Tibial artery (tissue), 4 donors: ENCODE data around the gene PRKD1.

Experiments
- DNase-seq, 2 donors: peaks; one replicate each; pipeline ENCODE4 v3.0.0-alpha.2; 2019
- H3K27ac ChIP-seq, 2 donors: fragments of 200-600 bp; sonication (generic) in 1 of 2; 1 replicate in 1 of 2; 2 replicates in 1 of 2; pipeline ENCODE4 v1.5.1; 2018 to 2019; ENCODE audit warnings: mild to moderate bottlenecking in 1 of 2
- H3K27me3 ChIP-seq, 2 donors: fragments of 200-600 bp; sonication (generic) in 1 of 2; one replicate each; pipeline versions ENCODE4 v1.5.1 to v1.6.0; 2016 to 2019
- H3K36me3 ChIP-seq, 3 donors: fragments of 200-600 bp; sonication (generic) in 2 of 3; one replicate each; pipeline ENCODE4 v1.5.1; 2016 to 2019; ENCODE audit warnings: mild to moderate bottlenecking in 2 of 3
- H3K4me1 ChIP-seq, 4 donors: fragments of 200-600 bp; sonication (generic) in 2 of 4; 1 replicate in 3 of 4; 2 replicates in 1 of 4; pipeline ENCODE4 v1.5.1; 2016 to 2019
- H3K4me3 ChIP-seq, 2 donors: fragments of 200-600 bp; sonication (generic) in 1 of 2; 1 replicate in 1 of 2; 2 replicates in 1 of 2; pipeline ENCODE4 v1.5.1; 2018 to 2019; ENCODE audit warnings: mild to moderate bottlenecking in 2 of 2
- H3K9me3 ChIP-seq, 3 donors: fragments of 200-600 bp; sonication (generic) in 1 of 3; one replicate each; pipeline ENCODE4 v1.5.1; 2016 to 2019
- CTCF ChIP-seq, 2 experiments: fragments of 200-600 bp in 1 of 2; fragments of 450-650 bp in 1 of 2; IDR thresholded peaks; one replicate each; pipeline ENCODE4 v1.5.1; 2017 to 2019; ENCODE audit warnings: antibody characterized with exemption in 2 of 2, mild to moderate bottlenecking in 1 of 2, moderate library complexity in 1 of 2
- intact Hi-C: fragments of 100-400 bp; cut with DNase I; formaldehyde crosslinking; loops from one replicate; pipeline ENCODE4 v1.15.0; 2023; ENCODE audit warnings: low total_unique reads

PRKD1 gene

GRCh38 chr14:29576927-29577326 lies 350.7 kb downstream of the PRKD1 start:
- H3K36me3 ChIP-seq, result peaks cover 11 to 16% (median 13%) of the 10 kb centered on the region in 3 donors
- no peaks in the 10 kb centered on the region for H3K4me1 ChIP-seq
- intact Hi-C loops, result no loop called here
- DNase-seq, result no peak
- no peaks in the 10 kb centered on the region for H3K9me3 ChIP-seq
- no peak overlapping the region for H3K27ac ChIP-seq
- no peaks in the 10 kb centered on the region for H3K27me3 ChIP-seq
- H3K4me3 ChIP-seq, result no peak overlapping the region
- TF ChIP-seq CTCF (IDR thresholded peaks at IDR 0.05), result no peak

- H3K27ac ChIP-seq, result no peak overlapping the region
- no peak for TF ChIP-seq CTCF (IDR thresholded peaks at IDR 0.05)
- no peak for DNase-seq
- no peaks in the 10 kb centered on the region for H3K36me3 ChIP-seq
- H3K9me3 ChIP-seq, result peaks cover 0 to 12% (median 0%) of the 10 kb centered on the region in 3 donors
- H3K4me1 ChIP-seq, result no peaks in the 10 kb centered on the region
- no peak overlapping the region for H3K4me3 ChIP-seq
- intact Hi-C loops, result no loop called here
- H3K27me3 ChIP-seq, result no peaks in the 10 kb centered on the region
Observed at GRCh38 chr14:29569194-29569593, 358.5 kb downstream of the PRKD1 start.

DNA sequence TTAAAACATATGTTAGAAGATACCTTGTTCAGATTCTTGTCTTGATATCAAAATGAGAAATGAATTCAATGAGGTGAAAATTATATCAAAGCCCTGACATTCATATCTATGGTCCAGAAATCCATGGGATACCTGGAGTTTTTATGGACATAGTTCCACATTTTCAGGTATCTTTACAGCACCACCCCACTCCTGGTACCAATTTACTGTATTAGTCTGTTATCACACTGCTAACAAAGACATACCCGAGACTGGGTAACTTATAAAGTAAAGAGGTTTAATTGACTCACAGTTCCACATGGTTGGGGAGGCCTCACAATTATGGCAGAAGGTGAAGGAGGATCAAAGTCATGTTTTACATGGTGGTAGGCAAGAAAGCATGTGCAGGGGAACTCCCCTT lies 361.5 kb downstream of the PRKD1 start:
- H3K36me3 ChIP-seq, result no peaks in the 10 kb centered on the region

GRCh38 chr14:29558516-29558915 lies 369.1 kb downstream of the PRKD1 start:
- Histone ChIP-seq H3K4me1 (no peaks in the 10 kb centered on the region), H3K27ac (no peak overlapping the region), H3K9me3 (peaks cover 0 to 6% (median 0%) of the 10 kb centered on the region in 3 donors), H3K36me3 (no peaks in the 10 kb centered on the region), H3K4me3 (no peak overlapping the region), H3K27me3 (no peaks in the 10 kb centered on the region)
- intact Hi-C loops, result no loop called here
- DNase-seq, result no peak
- TF ChIP-seq CTCF (IDR thresholded peaks at IDR 0.05), result no peak

More for the DNA sequence above, 361.5 kb downstream of the PRKD1 start:
- DNase-seq, result no peak
- Histone ChIP-seq H3K27ac (no peak overlapping the region), H3K9me3 (peaks cover 0 to 12% (median 4%) of the 10 kb centered on the region in 3 donors), H3K4me3 (no peak overlapping the region), H3K27me3 (no peaks in the 10 kb centered on the region), H3K4me1 (no peaks in the 10 kb centered on the region)
- TF ChIP-seq CTCF (IDR thresholded peaks at IDR 0.05), result no peak
- intact Hi-C loops, result no loop called here

DNA sequence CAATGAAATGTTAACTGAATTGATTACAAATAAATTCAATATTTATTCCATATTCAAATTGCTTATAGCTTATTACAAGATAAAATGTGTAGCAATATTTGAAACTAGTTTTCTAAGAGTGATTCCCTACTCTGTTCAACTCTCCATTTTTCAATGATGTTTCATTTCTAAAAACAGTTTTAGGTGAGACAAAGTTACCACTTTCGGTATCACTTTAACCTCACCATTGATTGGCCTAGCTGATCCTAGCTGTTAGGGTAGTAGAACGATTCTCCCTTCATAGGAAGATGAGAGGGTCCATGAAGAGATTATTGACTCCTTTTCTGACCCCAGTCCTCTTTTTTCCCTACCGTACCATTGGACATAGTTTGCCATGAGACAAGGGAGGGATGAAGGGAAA lies 373.3 kb downstream of the PRKD1 start:
- no peaks in the 10 kb centered on the region for H3K27me3 ChIP-seq
- no peak overlapping the region for H3K27ac ChIP-seq
- H3K4me3 ChIP-seq, result no peak overlapping the region
- intact Hi-C loops, result no loop called here
- TF ChIP-seq CTCF (IDR thresholded peaks at IDR 0.05), result no peak
- no peaks in the 10 kb centered on the region for H3K4me1 ChIP-seq
- no peak for DNase-seq
- H3K36me3 ChIP-seq, result no peaks in the 10 kb centered on the region
- H3K9me3 ChIP-seq, result no peaks in the 10 kb centered on the region

DNA sequence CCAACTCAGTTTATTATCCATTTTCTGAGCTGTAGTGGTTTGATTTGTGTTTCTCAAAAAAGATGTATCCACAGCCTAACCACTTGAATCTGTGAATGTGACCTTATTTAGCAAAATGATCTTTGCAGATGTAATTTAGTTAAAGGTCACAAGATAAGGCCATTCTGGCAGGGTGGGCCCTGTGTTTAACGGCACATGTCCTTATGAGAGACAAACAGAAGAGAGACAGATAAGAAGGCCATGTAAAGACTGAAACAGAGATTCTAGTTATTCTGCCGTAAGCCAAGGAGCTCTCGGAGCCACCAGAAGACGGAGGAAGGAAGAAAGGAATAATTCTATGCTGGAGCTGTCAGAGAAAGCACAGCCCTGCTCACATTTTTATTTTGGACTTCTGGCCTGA lies 374.2 kb downstream of the PRKD1 start:
- H3K4me1 ChIP-seq, result no peaks in the 10 kb centered on the region
- no peak for DNase-seq
- intact Hi-C loops, result loop anchor here (2.0 kb wide), 1 partner anchor 449 kb away; no protein-coding TSS in a partner anchor
- no peak for TF ChIP-seq CTCF (IDR thresholded peaks at IDR 0.05)
- H3K4me3 ChIP-seq, result no peak overlapping the region
- H3K27me3 ChIP-seq, result no peaks in the 10 kb centered on the region
- H3K36me3 ChIP-seq, result no peaks in the 10 kb centered on the region
- no peaks in the 10 kb centered on the region for H3K9me3 ChIP-seq
- no peak overlapping the region for H3K27ac ChIP-seq
